T-helper 17 cell (primary cell): ENCODE results near the gene TCP11L2. TPM values are rescaled to one million over a fixed set of nuclear protein-coding genes. Genes with fewer than 3 reads are reported as not detected.

ENCODE experiments used
- ATAC-seq: fragments of 150-1000 bp; cut with Tn5 transposase; 2 replicates; pipeline ENCODE4 v1.10.0; 2021; ENCODE audit warnings: mild to moderate bottlenecking, moderate library complexity
- DNase-seq, 3 donors: peaks; one replicate each; pipeline versions ENCODE4 v3.0.0 to v3.0.0-alpha.2; 2020 to 2021
- H3K9me3 ChIP-seq: one replicate; pipeline ENCODE4 v1.7.0; 2013; ENCODE audit warnings: low read length, mild to moderate bottlenecking; ENCODE audit not compliant: control insufficient read depth, poor library complexity, severe bottlenecking
- H3K27ac Mint-ChIP-seq: one replicate; pipeline ENCODE4 v1.8.0; 2022; ENCODE audit warnings: mild to moderate bottlenecking, moderate library complexity, mixed read lengths
- H3K27me3 Mint-ChIP-seq: one replicate; pipeline ENCODE4 v1.8.0; 2022; ENCODE audit warnings: mixed read lengths
- H3K36me3 Mint-ChIP-seq: one replicate; pipeline ENCODE4 v1.8.0; 2022; ENCODE audit warnings: low read depth, mixed read lengths
- H3K4me1 Mint-ChIP-seq: one replicate; pipeline ENCODE4 v1.8.0; 2022; ENCODE audit warnings: mild to moderate bottlenecking, mixed read lengths
- H3K4me3 Mint-ChIP-seq: one replicate; pipeline ENCODE4 v1.8.0; 2022; ENCODE audit warnings: mild to moderate bottlenecking, moderate library complexity, mixed read lengths
- total RNA-seq, 4 donors: library from RNA in 2 of 4; stranded (reverse) in 2 of 4; gene quantifications; one replicate each; pipeline ENCODE4 v1.2.3 and lab custom pipeline; 2022 to 2026

TCP11L2 gene
- total RNA-seq, 2 donors from 2014 or later: 134 to 148 TPM

DNA sequence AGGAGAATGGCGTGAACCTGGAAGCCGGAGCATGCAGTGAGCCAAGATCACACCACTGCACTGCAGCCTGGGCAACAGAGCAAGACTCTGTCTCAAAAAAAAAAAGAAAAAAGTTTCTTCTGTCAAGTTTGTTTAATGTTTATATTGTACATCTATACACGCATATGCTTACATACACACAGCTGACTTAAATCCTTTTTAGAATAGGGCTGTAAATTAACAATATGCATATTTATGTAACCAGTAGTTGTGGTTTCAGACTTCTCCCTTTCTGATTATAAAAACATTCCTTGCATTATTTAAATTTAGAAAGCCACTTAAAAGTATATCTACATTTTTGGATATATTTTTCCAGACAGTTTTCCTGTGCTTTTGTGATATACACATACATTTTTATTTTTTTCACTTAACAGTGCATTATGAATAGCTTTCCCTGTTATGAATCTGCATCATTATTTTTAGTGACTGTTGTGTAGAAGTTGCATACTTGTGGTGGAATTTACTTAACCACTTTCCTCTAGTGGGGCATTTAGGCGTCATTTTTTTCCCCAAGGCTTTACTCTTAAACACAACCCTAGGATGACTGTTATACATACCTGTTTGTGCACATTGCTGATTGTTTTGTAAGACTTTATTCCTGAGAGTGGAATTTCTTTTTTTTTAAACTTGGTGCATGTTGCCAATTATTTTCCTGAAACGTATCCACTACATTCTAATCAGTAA is 84.4 kb downstream of the TCP11L2 start:
- no peak overlapping the region for H3K27ac Mint-ChIP-seq
- no peak overlapping the region for H3K4me3 Mint-ChIP-seq
- peaks cover 2% of the 10 kb centered on the region for H3K4me1 Mint-ChIP-seq
- peaks cover 5% of the 10 kb centered on the region for H3K36me3 Mint-ChIP-seq
- H3K27me3 Mint-ChIP-seq: no peaks in the 10 kb centered on the region
- H3K9me3 ChIP-seq: no peaks in the 10 kb centered on the region
- DNase-seq (no peak), ATAC-seq (no peak)

DNA sequence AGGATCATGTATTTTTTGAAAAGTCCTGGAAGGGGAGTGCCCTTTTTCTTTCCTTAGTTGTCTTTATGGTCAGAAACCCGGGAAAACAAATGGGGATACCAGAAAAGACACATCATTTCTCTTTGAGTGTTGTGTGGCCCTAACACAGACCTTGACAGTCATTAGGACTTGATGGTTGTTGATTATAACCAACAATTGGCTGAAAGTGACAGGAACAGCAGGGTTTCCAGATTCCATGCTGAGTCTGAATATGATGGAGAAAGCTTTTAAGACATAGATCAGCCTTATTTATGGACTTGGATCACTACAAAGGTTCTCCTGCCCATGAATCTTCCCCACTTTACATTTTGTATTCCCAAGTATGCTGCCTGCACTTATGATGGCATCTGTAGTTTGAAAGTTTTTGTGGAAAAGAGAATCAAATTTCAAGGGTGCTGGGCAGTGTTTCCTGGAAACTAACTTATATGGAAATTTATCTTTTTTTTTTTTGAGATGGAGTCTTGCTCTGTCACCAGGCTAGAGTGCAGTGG is 85.4 kb downstream of the TCP11L2 start:
- Mint-ChIP-seq H3K4me1 (peaks cover 2% of the 10 kb centered on the region), H3K36me3 (peaks cover 5% of the 10 kb centered on the region), H3K4me3 (no peak overlapping the region), H3K27me3 (no peaks in the 10 kb centered on the region), H3K27ac (no peak overlapping the region)
- ATAC-seq: no peak
- H3K9me3 ChIP-seq: no peaks in the 10 kb centered on the region
- DNase-seq: no peak

DNA sequence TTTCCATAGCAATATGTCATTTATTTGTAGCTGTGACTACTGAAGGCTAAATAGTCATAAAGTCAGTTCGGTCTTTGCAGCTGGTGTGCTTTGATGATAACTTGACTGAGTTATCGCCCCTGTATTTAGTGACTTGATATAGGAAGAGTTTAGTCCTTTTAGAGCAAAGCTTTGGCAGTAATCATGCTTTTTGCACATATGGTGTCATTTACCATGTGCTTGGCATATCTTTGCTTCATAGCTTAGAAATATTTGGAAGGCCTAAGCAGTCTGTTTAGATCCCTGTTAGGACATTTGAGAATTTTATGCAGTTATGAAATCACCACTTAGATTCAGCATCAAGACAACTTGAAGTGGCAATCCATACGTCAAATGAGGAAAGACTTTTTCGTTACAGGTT is 86.6 kb downstream of the TCP11L2 start:
- Mint-ChIP-seq H3K4me1 (peaks cover 2% of the 10 kb centered on the region), H3K36me3 (peaks cover 7% of the 10 kb centered on the region), H3K4me3 (no peak overlapping the region), H3K27ac (no peak overlapping the region), H3K27me3 (no peaks in the 10 kb centered on the region)
- no peak for ATAC-seq
- DNase-seq: no peak
- no peaks in the 10 kb centered on the region for H3K9me3 ChIP-seq

DNA sequence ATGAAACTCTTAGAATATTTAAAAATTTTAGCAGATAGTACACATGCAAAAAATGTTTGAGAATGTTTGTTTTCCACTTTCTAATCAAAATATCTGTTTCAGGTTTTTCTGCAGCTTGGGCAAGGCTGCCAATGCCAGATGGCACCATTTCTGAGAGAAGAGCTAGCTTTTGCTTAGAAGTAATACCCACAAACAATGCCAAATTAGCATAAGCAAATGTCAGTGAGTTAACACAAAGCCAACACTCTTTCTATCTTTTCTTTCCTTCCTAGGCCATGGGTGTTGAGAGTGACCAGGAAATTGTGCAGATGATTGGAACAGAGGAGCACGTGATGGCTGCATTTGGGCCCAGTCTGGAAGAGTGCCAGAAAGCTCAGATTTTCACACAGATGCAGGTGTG is 90.2 kb downstream of the TCP11L2 start:
- Mint-ChIP-seq H3K36me3 (peaks cover 9% of the 10 kb centered on the region), H3K4me1 (peaks cover 2% of the 10 kb centered on the region), H3K27ac (no peak overlapping the region), H3K27me3 (no peaks in the 10 kb centered on the region), H3K4me3 (no peak overlapping the region)
- H3K9me3 ChIP-seq: no peaks in the 10 kb centered on the region
- ATAC-seq: no peak
- DNase-seq: no peak

Other genes starting within 250 kb of the TCP11L2 start
- under 1 TPM in 1 of 2 donors, not detected in 1; 0.05 TPM for gene NUAK1, start 163.8 kb upstream of the TCP11L2 start, total RNA-seq
- 10 to 100 TPM; 12.4 to 14.4 TPM for gene CKAP4, start 54.7 kb upstream of the TCP11L2 start, total RNA-seq
- 1 to 10 TPM; 4.0 to 9.2 TPM for gene POLR3B, start 55.0 kb downstream of the TCP11L2 start, total RNA-seq